H1 (cell line): Measurements from ENCODE around the gene ZBTB47. TPM values are rescaled to one million over a fixed set of nuclear protein-coding genes. Genes with fewer than 3 reads are reported as not detected.

Source experiments
- CTCF ChIA-PET: fragments of 300-600 bp; sonication (Branson Sonifier 250); formaldehyde crosslinking; loops from one replicate; lab custom pipeline; 2021; ENCODE audit not compliant: partially characterized antibody; lab: Charles Lee
- POLR2A ChIA-PET: fragments of 300-600 bp; sonication (Branson Sonifier 250); formaldehyde crosslinking; loops from one replicate; lab custom pipeline; 2021; ENCODE audit warnings: inconsistent platforms; ENCODE audit not compliant: partially characterized antibody; lab: Charles Lee
- DNase-seq, 2 experiments: peaks; one replicate each; pipeline versions ENCODE4 v3.0.0 to v3.0.0-alpha.2; 2010 to 2022; ENCODE audit warnings: low spot score in 2 of 2, low read depth in 1 of 2, mixed read lengths in 1 of 2
- FAIRE-seq: peaks from 2 replicates; lab custom pipeline; 2011; peaks lifted over from hg19 to GRCh38; lab: Jason Lieb, UNC
- H2AFZ ChIP-seq: 2 replicates; pipeline ENCODE4 v1.8.1; 2012; ENCODE audit warnings: low read length, inconsistent platforms
- H2AK5ac ChIP-seq: 2 replicates; pipeline ENCODE4 v1.6.1; 2013; ENCODE audit warnings: low read depth, low read length
- H2BK120ac ChIP-seq: replicated peaks from 2 replicates; pipeline ENCODE3; 2013; ENCODE audit warnings: low read depth, low read length, inconsistent platforms
- H2BK12ac ChIP-seq: 2 replicates; pipeline ENCODE4 v1.6.1; 2013; ENCODE audit warnings: low read depth, low read length
- H2BK15ac ChIP-seq: 2 replicates; pipeline ENCODE4 v1.6.1; 2013; ENCODE audit warnings: low read length
- H2BK20ac ChIP-seq: 2 replicates; pipeline ENCODE4 v1.6.1; 2013; ENCODE audit warnings: low read length
- H2BK5ac ChIP-seq: 2 replicates; pipeline ENCODE4 v1.6.1; 2013; ENCODE audit warnings: low read depth, low read length
- H3K14ac ChIP-seq: 2 replicates; pipeline ENCODE4 v1.6.1; 2013; ENCODE audit warnings: inconsistent platforms; ENCODE audit not compliant: insufficient read length
- H3K18ac ChIP-seq: 2 replicates; pipeline ENCODE4 v1.6.1; 2013; ENCODE audit warnings: low read length; ENCODE audit errors: extremely low read depth
- H3K23ac ChIP-seq: 2 replicates; pipeline ENCODE4 v1.6.1; 2013; ENCODE audit warnings: inconsistent platforms; ENCODE audit not compliant: insufficient read length
- H3K23me2 ChIP-seq: 2 replicates; pipeline ENCODE4 v1.6.1; 2013; ENCODE audit warnings: low read depth, low read length
- H3K27ac ChIP-seq: 2 replicates; pipeline ENCODE4 v1.6.1; 2011; ENCODE audit warnings: low read depth, low read length, inconsistent platforms
- H3K27me3 ChIP-seq, 4 experiments: replicated peaks in 1 of 4; 1 replicate in 1 of 4; 2 replicates in 3 of 4; pipeline versions ENCODE4 v1.6.1 to v1.8.1; 2011 to 2013; ENCODE audit warnings: low read length in 3 of 4, mild to moderate bottlenecking in 3 of 4, inconsistent platforms in 2 of 4, mixed read lengths in 2 of 4, moderate library complexity in 1 of 4; ENCODE audit not compliant: control insufficient read depth in 3 of 4, insufficient read depth in 3 of 4; ENCODE audit errors: extremely low read depth in 1 of 4
- H3K36me3 ChIP-seq, 4 experiments: 2 replicates each; pipeline versions ENCODE4 v1.6.1 to v1.8.1; 2011 to 2013; ENCODE audit warnings: mild to moderate bottlenecking in 4 of 4, low read length in 3 of 4, moderate library complexity in 2 of 4, control low read depth in 1 of 4, inconsistent platforms in 1 of 4; ENCODE audit not compliant: insufficient read depth in 4 of 4, control insufficient read depth in 2 of 4
- H3K4ac ChIP-seq: replicated peaks from 2 replicates; pipeline ENCODE3; 2013; ENCODE audit warnings: low read length, low read depth, mixed read lengths, inconsistent platforms; ENCODE audit not compliant: insufficient read length
- H3K4me1 ChIP-seq, 4 experiments: replicated peaks in 1 of 4; 1 replicate in 1 of 4; 2 replicates in 3 of 4; pipeline versions ENCODE4 v1.6.1 to v1.8.1; 2011 to 2013; ENCODE audit warnings: low read length in 3 of 4, inconsistent platforms in 2 of 4, mixed read lengths in 1 of 4; ENCODE audit not compliant: insufficient read depth in 4 of 4, control insufficient read depth in 3 of 4
- H3K4me2 ChIP-seq, 2 experiments: 2 replicates each; pipeline versions ENCODE4 v1.6.1 to v1.8.1; 2011 to 2013; ENCODE audit warnings: low read depth in 2 of 2, low read length in 2 of 2, control low read depth in 1 of 2, inconsistent platforms in 1 of 2, mild to moderate bottlenecking in 1 of 2; ENCODE audit not compliant: insufficient read depth in 1 of 2
- H3K4me3 ChIP-seq, 4 experiments: fragments of 200-600, 300-600 bp in 1 of 4; sonication (generic), shearing (Covaris generic), sonication (Bioruptor Twin) in 1 of 4; 2 replicates each; pipeline versions ENCODE4 v1.5.1 to v1.8.1; 2011 to 2016; ENCODE audit warnings: low read length in 4 of 4, low read depth in 3 of 4, control low read depth in 2 of 4, inconsistent platforms in 2 of 4, mild to moderate bottlenecking in 2 of 4, mixed read lengths in 1 of 4, moderate library complexity in 1 of 4; ENCODE audit not compliant: insufficient read depth in 2 of 4; ENCODE audit errors: extremely low read depth in 1 of 4
- H3K56ac ChIP-seq: replicated peaks from 2 replicates; pipeline ENCODE3; 2013; ENCODE audit warnings: low read depth, mild to moderate bottlenecking, mixed read lengths, low read length, inconsistent platforms; ENCODE audit not compliant: insufficient read length
- H3K79me1 ChIP-seq: 2 replicates; pipeline ENCODE4 v1.6.1; 2013; ENCODE audit warnings: low read depth, low read length, control low read depth
- H3K79me2 ChIP-seq, 2 experiments: 2 replicates each; pipeline versions ENCODE4 v1.6.1 to v1.8.1; 2012 to 2013; ENCODE audit warnings: low read length in 2 of 2, mild to moderate bottlenecking in 2 of 2, inconsistent platforms in 1 of 2; ENCODE audit not compliant: insufficient read depth in 2 of 2, control insufficient read depth in 1 of 2
- H3K9ac ChIP-seq, 4 experiments: replicated peaks in 1 of 4; 1 replicate in 1 of 4; 2 replicates in 3 of 4; pipeline versions ENCODE4 v1.6.1 to v1.8.1; 2011 to 2013; ENCODE audit warnings: low read depth in 3 of 4, low read length in 3 of 4, control low read depth in 2 of 4, mild to moderate bottlenecking in 2 of 4, moderate library complexity in 2 of 4, inconsistent platforms in 1 of 4; ENCODE audit errors: extremely low read depth in 1 of 4
- H3K9me3 ChIP-seq, 2 experiments: 2 replicates each; pipeline versions ENCODE4 v1.6.1 to v1.8.1; 2012 to 2013; ENCODE audit warnings: mild to moderate bottlenecking in 2 of 2, moderate library complexity in 2 of 2, control low read depth in 1 of 2, inconsistent platforms in 1 of 2, low read depth in 1 of 2, low read length in 1 of 2, mixed read lengths in 1 of 2; ENCODE audit not compliant: insufficient read depth in 2 of 2
- H4K20me1 ChIP-seq, 2 experiments: replicated peaks in 1 of 2; 2 replicates each; pipeline versions ENCODE3 to v1.8.1; 2011 to 2013; ENCODE audit warnings: inconsistent platforms in 2 of 2, low read length in 2 of 2, mild to moderate bottlenecking in 1 of 2; ENCODE audit not compliant: insufficient read depth in 2 of 2, control insufficient read depth in 1 of 2
- H4K5ac ChIP-seq: 2 replicates; pipeline ENCODE4 v1.6.1; 2013; ENCODE audit warnings: low read length, low read depth, mixed read lengths, inconsistent platforms; ENCODE audit not compliant: insufficient read length
- H4K8ac ChIP-seq: 2 replicates; pipeline ENCODE4 v1.8.0; 2013; ENCODE audit warnings: mild to moderate bottlenecking, moderate library complexity, low read length, inconsistent platforms; ENCODE audit not compliant: insufficient read depth; ENCODE audit errors: extremely low read depth
- H4K91ac ChIP-seq: replicated peaks from 2 replicates; pipeline ENCODE3; 2013; ENCODE audit warnings: low read length, mixed read lengths, inconsistent platforms; ENCODE audit not compliant: insufficient read length
- EGR1 ChIP-seq: IDR thresholded peaks from 2 replicates; pipeline ENCODE4 v1.6.1; 2011; ENCODE audit warnings: low read depth, low read length, borderline replicate concordance
- EZH2 ChIP-seq: fragments of 200-600 bp; sonication (generic); IDR thresholded peaks from 2 replicates; pipeline ENCODE4 v1.7.1; 2012; ENCODE audit warnings: low read depth, mild to moderate bottlenecking, moderate library complexity, low read length, inconsistent platforms; ENCODE audit not compliant: severe bottlenecking
- HDAC2 ChIP-seq, 2 experiments: fragments of 300-600 bp in 1 of 2; sonication (generic) in 1 of 2; IDR thresholded peaks; 2 replicates each; pipeline ENCODE4 v1.6.1; 2011 to 2012; ENCODE audit warnings: low read depth in 2 of 2, low read length in 2 of 2, mild to moderate bottlenecking in 2 of 2, moderate library complexity in 2 of 2, borderline replicate concordance in 1 of 2, inconsistent platforms in 1 of 2
- WGBS, 2 experiments: shearing (Covaris generic) in 1 of 2; methylation state at CpG; one replicate each; pipeline versions ENCODE4 v1.1.6 to v1.1.7; 2013 to 2015; ENCODE audit warnings: low lambda C conversion rate in 2 of 2, mixed read lengths in 2 of 2, inconsistent platforms in 1 of 2, low coverage in 1 of 2, missing lambda C conversion rate in 1 of 2; ENCODE audit not compliant: insufficient replicate concordance in 2 of 2, insufficient coverage in 1 of 2, insufficient read length in 1 of 2; ENCODE audit errors: extremely low coverage in 1 of 2, missing lambda C conversion rate in 1 of 2; 5-methylcytosine and 5-hydroxymethylcytosine counted together
- polyA plus RNA-seq, 7 experiments: library from polyadenylated mRNA; depleted of rRNA in 3 of 7; stranded (reverse) in 5 of 7; unstranded in 2 of 7; fragments of >200 nt in 5 of 7; fragments of 200-250 nt in 2 of 7; gene quantifications; 1 replicate in 5 of 7; 2 replicates in 1 of 7; 4 replicates in 1 of 7; pipeline versions ENCODE4 v1.2.1 to v1.2.3, GENCODE V29; 2011 to 2013; ENCODE audit warnings: missing spikeins in 2 of 7, mixed read lengths in 2 of 7
- total RNA-seq: library from RNA; stranded (reverse); fragmentation: NEBNext Ultra II Directional; extraction: Animal tissue kit (Norgen Biotek cat#: 25700); gene quantifications from 2 replicates; pipeline ENCODE4 v1.2.1, GENCODE V29; 2021
- TF ChIP-seq, protein P1 (sequence below): IDR thresholded peaks from 2 replicates; pipeline ENCODE4 v1.6.1; 2012; ENCODE audit warnings: inconsistent platforms

ZBTB47 gene
- total and polyA plus RNA-seq, 2 of the 8 experiments (the other 6 are each of a cell fraction or from before 2014, with no cell fraction given): 2.8 to 4.1 TPM

DNA sequence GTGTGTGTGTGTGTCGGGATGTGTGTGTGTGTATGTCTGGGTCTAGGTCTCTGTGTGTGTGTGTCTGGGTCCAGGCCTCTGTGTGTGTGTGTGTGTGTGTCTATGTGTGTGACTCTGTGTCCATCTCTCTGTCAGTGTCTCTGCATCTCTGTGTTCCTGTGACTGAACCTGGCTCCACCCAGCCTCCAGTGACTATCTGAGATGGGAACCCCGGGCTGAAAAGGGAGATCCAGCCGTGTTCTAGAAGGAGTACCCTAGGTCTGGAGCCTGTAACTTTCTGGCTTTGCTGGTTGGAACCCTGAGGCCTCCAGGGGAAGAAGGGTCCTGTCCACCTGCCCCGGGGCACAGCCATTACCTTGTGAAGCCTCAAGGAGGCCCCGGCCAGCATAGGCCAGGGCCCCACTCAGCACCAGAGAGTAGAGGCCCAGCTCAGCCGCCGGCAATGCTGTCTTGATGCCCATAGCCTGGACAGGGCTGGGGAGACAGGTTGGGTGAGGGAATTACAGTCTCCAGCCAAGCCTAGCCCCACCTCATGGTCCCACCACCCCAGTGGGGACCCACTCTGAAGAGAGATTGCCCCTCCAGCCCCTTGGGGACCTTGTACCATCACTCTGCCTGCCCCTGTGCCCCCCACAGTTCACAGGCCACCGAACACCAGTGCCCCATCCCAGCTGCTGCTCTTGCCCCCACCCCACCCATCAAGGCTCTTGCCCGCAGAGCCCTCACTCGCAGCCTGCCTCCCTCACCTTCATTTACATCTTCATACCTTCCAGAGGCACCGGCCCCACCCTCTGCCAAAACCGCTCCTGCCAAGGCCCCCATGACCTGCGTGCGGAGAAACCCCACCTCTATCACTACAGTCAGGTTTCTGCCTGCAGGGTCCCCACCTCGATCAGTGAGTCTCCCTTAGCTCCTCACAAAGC lies 47.1 kb downstream of the ZBTB47 start:
- no peak overlapping the region for H4K8ac ChIP-seq
- no peak overlapping the region for H3K4me3 ChIP-seq
- peaks cover 0 to 12% (median 0%) of the 10 kb centered on the region in 4 experiments; a peak in 3 of 7 replicates for H3K4me1 ChIP-seq
- no peak overlapping the region for H2BK20ac ChIP-seq
- H3K9ac ChIP-seq: no peak overlapping the region
- H4K5ac ChIP-seq: no peak overlapping the region
- H3K27me3 ChIP-seq: no peaks in the 10 kb centered on the region
- no peak overlapping the region for H2BK5ac ChIP-seq
- no peak overlapping the region for H2AK5ac ChIP-seq
- H3K18ac ChIP-seq: no peak overlapping the region
- peaks cover 0 to 2% of the 10 kb centered on the region in 2 experiments for H4K20me1 ChIP-seq
- DNase-seq (peak in 1 of 2 experiments; percentile 38), FAIRE-seq (no peak)
- ChIA-PET CTCF (interaction anchor here (1.0 to 4.4 kb wide), 7 partner anchors 11 to 130 kb away, joined by 3 to 27 read pairs (median 7); partner anchors contain the start of gene KLHL40), POLR2A (no interaction called here)
- H3K4me2 ChIP-seq: no peak overlapping the region
- no peak overlapping the region for H3K27ac ChIP-seq
- H3K4ac ChIP-seq: no peak overlapping the region
- H3K9me3 ChIP-seq: no peaks in the 10 kb centered on the region
- TF ChIP-seq HDAC2 (IDR thresholded peaks at IDR 0.05; ENCODE audit: borderline replicate concordance in 1 of 2, low read depth in 2 of 2, low read length in 2 of 2): no peak
- TF ChIP-seq EZH2: no peak
- TF ChIP-seq EGR1: no peak
- TF ChIP-seq, protein P1, sequence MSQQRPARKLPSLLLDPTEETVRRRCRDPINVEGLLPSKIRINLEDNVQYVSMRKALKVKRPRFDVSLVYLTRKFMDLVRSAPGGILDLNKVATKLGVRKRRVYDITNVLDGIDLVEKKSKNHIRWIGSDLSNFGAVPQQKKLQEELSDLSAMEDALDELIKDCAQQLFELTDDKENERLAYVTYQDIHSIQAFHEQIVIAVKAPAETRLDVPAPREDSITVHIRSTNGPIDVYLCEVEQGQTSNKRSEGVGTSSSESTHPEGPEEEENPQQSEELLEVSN: no peak
- 82% methylated on average over 14 of the region's 15 CpGs; no CpG with 5 or more reads in 1 of the 2 experiments for WGBS, 2 experiments
- no peak overlapping the region for H2AFZ ChIP-seq
- no peak overlapping the region for H2BK12ac ChIP-seq
- no peak overlapping the region for H3K14ac ChIP-seq
- H4K91ac ChIP-seq: no peak overlapping the region
- H3K36me3 ChIP-seq: no peaks in the 10 kb centered on the region
- H3K23me2 ChIP-seq: peaks cover 2% of the 10 kb centered on the region; the same call in 1 of the 2 replicates
- no peaks in the 10 kb centered on the region for H3K79me2 ChIP-seq
- H3K23ac ChIP-seq: no peak overlapping the region
- no peak overlapping the region for H3K56ac ChIP-seq
- H2BK15ac ChIP-seq: no peak overlapping the region
- H3K79me1 ChIP-seq: no peaks in the 10 kb centered on the region
- H2BK120ac ChIP-seq: no peak overlapping the region
